ENCODE results near the gene RBP7. TPM values are rescaled to one million over a fixed set of nuclear protein-coding genes. Genes with fewer than 3 reads are reported as not detected.

The RBP7 gene
- total RNA-seq, 1 donor from 2014 or later = 1.0 TPM

DNA sequence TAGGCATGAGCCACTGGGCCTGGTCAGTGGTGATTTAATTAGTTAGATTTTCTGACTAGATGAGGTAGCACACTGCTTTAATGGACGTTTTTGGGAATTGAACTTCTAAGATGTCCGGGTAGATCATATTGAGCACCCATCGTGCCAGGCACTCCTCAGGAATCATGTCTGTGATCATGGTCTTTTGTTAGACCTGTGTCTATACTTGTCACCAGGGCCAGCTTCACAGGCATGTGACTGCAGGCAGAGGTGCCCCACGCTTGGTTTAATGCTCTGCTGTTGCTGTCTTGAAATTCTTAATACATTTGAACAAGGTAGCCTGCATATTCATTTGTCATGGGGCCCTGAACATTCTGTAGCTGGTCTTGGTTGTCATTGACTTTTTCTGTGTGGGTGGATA, 55.3 kb downstream of the RBP7 start:
- TF ChIP-seq, protein P1, sequence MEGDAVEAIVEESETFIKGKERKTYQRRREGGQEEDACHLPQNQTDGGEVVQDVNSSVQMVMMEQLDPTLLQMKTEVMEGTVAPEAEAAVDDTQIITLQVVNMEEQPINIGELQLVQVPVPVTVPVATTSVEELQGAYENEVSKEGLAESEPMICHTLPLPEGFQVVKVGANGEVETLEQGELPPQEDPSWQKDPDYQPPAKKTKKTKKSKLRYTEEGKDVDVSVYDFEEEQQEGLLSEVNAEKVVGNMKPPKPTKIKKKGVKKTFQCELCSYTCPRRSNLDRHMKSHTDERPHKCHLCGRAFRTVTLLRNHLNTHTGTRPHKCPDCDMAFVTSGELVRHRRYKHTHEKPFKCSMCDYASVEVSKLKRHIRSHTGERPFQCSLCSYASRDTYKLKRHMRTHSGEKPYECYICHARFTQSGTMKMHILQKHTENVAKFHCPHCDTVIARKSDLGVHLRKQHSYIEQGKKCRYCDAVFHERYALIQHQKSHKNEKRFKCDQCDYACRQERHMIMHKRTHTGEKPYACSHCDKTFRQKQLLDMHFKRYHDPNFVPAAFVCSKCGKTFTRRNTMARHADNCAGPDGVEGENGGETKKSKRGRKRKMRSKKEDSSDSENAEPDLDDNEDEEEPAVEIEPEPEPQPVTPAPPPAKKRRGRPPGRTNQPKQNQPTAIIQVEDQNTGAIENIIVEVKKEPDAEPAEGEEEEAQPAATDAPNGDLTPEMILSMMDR (IDR thresholded peaks at IDR 0.05; ENCODE audit: insufficient read depth, low read depth, low read length) = no peak
- no peak for TF ChIP-seq EZH2 (IDR thresholded peaks at IDR 0.05; ENCODE audit: insufficient read depth, low read length)
- Mint-ChIP-seq H3K36me3 (ENCODE audit: low read depth, unreplicated experiment) (peaks cover 9% of the 10 kb centered on the region), H3K4me1 (ENCODE audit: low read depth, unreplicated experiment) (peaks cover 10% of the 10 kb centered on the region)

DNA sequence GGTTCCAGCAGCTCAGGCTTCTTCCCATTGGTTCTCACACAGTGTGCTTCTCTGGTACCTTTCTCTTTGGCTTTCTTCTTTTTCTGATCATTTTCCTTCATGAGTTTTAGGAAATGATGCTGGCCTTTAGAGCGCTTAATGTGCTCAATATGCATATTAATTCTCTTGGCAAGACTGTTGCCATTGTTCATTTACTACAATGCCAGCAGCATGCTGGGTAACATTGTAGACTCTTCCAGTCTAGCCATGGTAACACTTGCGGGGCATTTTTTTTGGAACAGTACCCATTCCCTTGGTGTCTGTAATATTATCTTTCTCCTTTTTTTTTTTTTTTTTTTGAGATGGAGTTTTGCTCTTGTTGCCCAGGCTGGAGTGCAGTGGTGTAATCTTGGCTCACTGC, 57.4 kb downstream of the RBP7 start:
- TF ChIP-seq, protein P1 (IDR thresholded peaks at IDR 0.05; ENCODE audit: insufficient read depth, low read depth, low read length) = no peak
- no peak for TF ChIP-seq EZH2 (IDR thresholded peaks at IDR 0.05; ENCODE audit: insufficient read depth, low read length)
- Histone ChIP-seq H2AFZ (ENCODE audit: low read depth, low read length) (no peak overlapping the region), H3K4me3 (ENCODE audit: insufficient read depth, low read depth, low read length) (no peak overlapping the region), H3K79me2 (ENCODE audit: insufficient read depth, low read length) (peaks cover 77% of the 10 kb centered on the region), H3K9me3 (ENCODE audit: insufficient read depth, low read depth, low read length) (no peaks in the 10 kb centered on the region), H3K36me3 (ENCODE audit: insufficient read depth, low read length) (no peaks in the 10 kb centered on the region), H3K27me3 (ENCODE audit: insufficient read depth, low read length) (no peaks in the 10 kb centered on the region), H3K27ac (ENCODE audit: low read depth, low read length) (no peak overlapping the region), H3K4me2 (ENCODE audit: low read length) (no peak overlapping the region), H3K9ac (ENCODE audit: low read length) (no peak overlapping the region), H4K20me1 (ENCODE audit: insufficient read depth, low read length) (peaks cover 70% of the 10 kb centered on the region), H3K4me1 (ENCODE audit: insufficient read depth, low read length) (peaks cover 23% of the 10 kb centered on the region)
- Mint-ChIP-seq H3K4me1 (ENCODE audit: low read depth, unreplicated experiment) (peaks cover 23% of the 10 kb centered on the region), H3K36me3 (ENCODE audit: low read depth, unreplicated experiment) (peaks cover 12% of the 10 kb centered on the region), H3K27ac (ENCODE audit: unreplicated experiment) (peak overlapping the region; percentile 75), H3K4me3 (ENCODE audit: unreplicated experiment) (no peak overlapping the region), H3K27me3 (ENCODE audit: low read depth, unreplicated experiment) (no peaks in the 10 kb centered on the region), H3K9me3 (ENCODE audit: unreplicated experiment) (no peaks in the 10 kb centered on the region)
- DNase-seq (ENCODE audit: low read depth) = no peak
- no peak for FAIRE-seq

More for the DNA sequence above, 55.3 kb downstream of the RBP7 start:
- Histone ChIP-seq H3K9me3 (ENCODE audit: insufficient read depth, low read depth, low read length) (no peaks in the 10 kb centered on the region), H3K4me3 (ENCODE audit: insufficient read depth, low read depth, low read length) (no peak overlapping the region), H3K27ac (ENCODE audit: low read depth, low read length) (no peak overlapping the region), H3K79me2 (ENCODE audit: insufficient read depth, low read length) (peaks cover 75% of the 10 kb centered on the region), H3K4me1 (ENCODE audit: insufficient read depth, low read length) (peaks cover 15% of the 10 kb centered on the region), H3K36me3 (ENCODE audit: insufficient read depth, low read length) (no peaks in the 10 kb centered on the region), H3K27me3 (ENCODE audit: insufficient read depth, low read length) (no peaks in the 10 kb centered on the region), H2AFZ (ENCODE audit: low read depth, low read length) (no peak overlapping the region), H3K9ac (ENCODE audit: low read length) (no peak overlapping the region), H3K4me2 (ENCODE audit: low read length) (no peak overlapping the region), H4K20me1 (ENCODE audit: insufficient read depth, low read length) (peaks cover 67% of the 10 kb centered on the region)
- Mint-ChIP-seq H3K4me3 (ENCODE audit: unreplicated experiment) (no peak overlapping the region), H3K27ac (ENCODE audit: unreplicated experiment) (no peak overlapping the region), H3K27me3 (ENCODE audit: low read depth, unreplicated experiment) (no peaks in the 10 kb centered on the region), H3K9me3 (ENCODE audit: unreplicated experiment) (no peaks in the 10 kb centered on the region)
- FAIRE-seq = no peak
- no peak for DNase-seq (ENCODE audit: low read depth)

DNA sequence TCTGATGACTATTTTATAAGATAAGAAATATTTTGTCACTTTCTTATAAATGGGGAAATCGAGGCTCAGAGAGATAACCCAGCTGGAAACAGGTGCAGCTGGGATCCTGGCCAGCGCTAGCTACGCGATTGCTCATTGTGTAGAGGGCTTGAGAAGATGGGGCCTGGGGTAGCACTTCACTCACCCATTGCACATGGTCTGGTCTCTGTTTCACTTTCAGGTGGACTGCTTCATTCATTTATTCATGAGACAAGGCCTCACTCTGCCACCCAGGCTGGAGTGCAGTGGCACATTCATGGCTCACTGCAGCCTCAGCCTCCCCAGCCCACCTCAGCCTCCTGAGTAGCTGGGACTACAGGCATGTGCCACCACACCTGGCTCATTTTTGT, 59.6 kb downstream of the RBP7 start:
- H3K4me3 ChIP-seq (ENCODE audit: insufficient read depth, low read depth, low read length) = no peak overlapping the region
- no peak overlapping the region for H2AFZ ChIP-seq (ENCODE audit: low read depth, low read length)
- no peak for DNase-seq (ENCODE audit: low read depth)
- Mint-ChIP-seq H3K4me1 (ENCODE audit: low read depth, unreplicated experiment) (peaks cover 23% of the 10 kb centered on the region), H3K27me3 (ENCODE audit: low read depth, unreplicated experiment) (no peaks in the 10 kb centered on the region), H3K9me3 (ENCODE audit: unreplicated experiment) (no peaks in the 10 kb centered on the region), H3K27ac (ENCODE audit: unreplicated experiment) (peak overlapping the region; percentile 75), H3K4me3 (ENCODE audit: unreplicated experiment) (no peak overlapping the region), H3K36me3 (ENCODE audit: low read depth, unreplicated experiment) (peaks cover 9% of the 10 kb centered on the region)
- H3K4me1 ChIP-seq (ENCODE audit: insufficient read depth, low read length) = peaks cover 23% of the 10 kb centered on the region
- no peak for TF ChIP-seq EZH2 (IDR thresholded peaks at IDR 0.05; ENCODE audit: insufficient read depth, low read length)
- TF ChIP-seq, protein P1 (IDR thresholded peaks at IDR 0.05; ENCODE audit: insufficient read depth, low read depth, low read length) = no peak
- H3K9me3 ChIP-seq (ENCODE audit: insufficient read depth, low read depth, low read length) = no peaks in the 10 kb centered on the region
- H3K27me3 ChIP-seq (ENCODE audit: insufficient read depth, low read length) = no peaks in the 10 kb centered on the region
- no peak overlapping the region for H3K4me2 ChIP-seq (ENCODE audit: low read length)
- no peak overlapping the region for H3K9ac ChIP-seq (ENCODE audit: low read length)
- H3K36me3 ChIP-seq (ENCODE audit: insufficient read depth, low read length) = no peaks in the 10 kb centered on the region
- H3K79me2 ChIP-seq (ENCODE audit: insufficient read depth, low read length) = peaks cover 77% of the 10 kb centered on the region
- H3K27ac ChIP-seq (ENCODE audit: low read depth, low read length) = peak overlapping the region; percentile 60
- FAIRE-seq = no peak
- H4K20me1 ChIP-seq (ENCODE audit: insufficient read depth, low read length) = peaks cover 68% of the 10 kb centered on the region

Data from astrocyte (in vitro differentiated cells and primary cell).